Measurements from ENCODE around the gene BCAS1. TPM values are rescaled to one million over a fixed set of nuclear protein-coding genes. Genes with fewer than 3 reads are reported as not detected.
"Not testable (repeated sequence)": the region's sequence is repeated elsewhere in the genome, so short reads cannot be mapped to it uniquely, and the experiment has no call there.

Gene BCAS1
- total RNA-seq, 1 donor from 2014 or later: not detected

GRCh38 chr20:53990003-53990402, 80.4 kb downstream of the BCAS1 start:
- no peak for DNase-seq (ENCODE audit: low read depth, low spot score)

- DNase-seq (ENCODE audit: low read depth, low spot score): no peak
These were observed 81.0 kb downstream of the BCAS1 start for GRCh38 chr20:53989401-53989800.

GRCh38 chr20:53986037-53986650, 84.2 kb downstream of the BCAS1 start:
- DNase-seq (ENCODE audit: low read depth, low spot score): no peak

GRCh38 chr20:53985150-53985518, 85.3 kb downstream of the BCAS1 start:
- no peak for DNase-seq (ENCODE audit: low read depth, low spot score)

- no peak for DNase-seq (ENCODE audit: low read depth, low spot score)
These were observed 85.8 kb downstream of the BCAS1 start for GRCh38 chr20:53984356-53985149.

- no peak for DNase-seq (ENCODE audit: low read depth, low spot score)
These were observed 87.0 kb downstream of the BCAS1 start for GRCh38 chr20:53983401-53983800.

- DNase-seq (ENCODE audit: low read depth, low spot score): no peak
These were observed 87.8 kb downstream of the BCAS1 start for GRCh38 chr20:53982624-53983023.

- DNase-seq (ENCODE audit: low read depth, low spot score): no peak
These were observed 88.5 kb downstream of the BCAS1 start for GRCh38 chr20:53981752-53982437.

- no peak for DNase-seq (ENCODE audit: low read depth, low spot score)
These were observed 89.3 kb downstream of the BCAS1 start for GRCh38 chr20:53981130-53981529.

GRCh38 chr20:53980031-53980465, 90.3 kb downstream of the BCAS1 start:
- no peak for DNase-seq (ENCODE audit: low read depth, low spot score)

GRCh38 chr20:53978497-53978896, 91.9 kb downstream of the BCAS1 start:
- no peak for DNase-seq (ENCODE audit: low read depth, low spot score)

GRCh38 chr20:53977391-53977790, 93.0 kb downstream of the BCAS1 start:
- no peak for DNase-seq (ENCODE audit: low read depth, low spot score)

- DNase-seq (ENCODE audit: low read depth, low spot score): no peak
These were observed 94.6 kb downstream of the BCAS1 start for GRCh38 chr20:53975761-53976160.

GRCh38 chr20:53974785-53975555, 95.4 kb downstream of the BCAS1 start:
- DNase-seq (ENCODE audit: low read depth, low spot score): no peak

- DNase-seq (ENCODE audit: low read depth, low spot score): not testable (repeated sequence)
These were observed 96.5 kb downstream of the BCAS1 start for GRCh38 chr20:53973882-53974281.

GRCh38 chr20:53972179-53972578, 98.2 kb downstream of the BCAS1 start:
- no peak for DNase-seq (ENCODE audit: low read depth, low spot score)

GRCh38 chr20:53971096-53971683, 99.2 kb downstream of the BCAS1 start:
- DNase-seq (ENCODE audit: low read depth, low spot score): no peak

GRCh38 chr20:53970232-53970631, 100.2 kb downstream of the BCAS1 start:
- DNase-seq (ENCODE audit: low read depth, low spot score): no peak

- no peak for DNase-seq (ENCODE audit: low read depth, low spot score)
These were observed 102.9 kb downstream of the BCAS1 start for GRCh38 chr20:53967527-53967926.

- no peak for DNase-seq (ENCODE audit: low read depth, low spot score)
These were observed 103.5 kb downstream of the BCAS1 start for GRCh38 chr20:53966774-53967398.
